Subcutaneous adipose tissue (tissue), 4 donors: Measurements from ENCODE around the gene ODAPH. TPM values are rescaled to one million over a fixed set of nuclear protein-coding genes. Genes with fewer than 3 reads are reported as not detected.

ENCODE experiments used
- CTCF ChIP-seq: fragments of 450-650 bp; IDR thresholded peaks from one replicate; pipeline ENCODE4 v1.5.1; 2016; ENCODE audit warnings: low read depth, mild to moderate bottlenecking, control low read depth, antibody characterized with exemption, moderate library complexity
- total RNA-seq, 4 donors: library from RNA; depleted of rRNA; stranded (reverse); fragments of >200 nt; gene quantifications; one replicate each; pipeline ENCODE4 v1.1.0, GENCODE V29; 2016

ODAPH gene
- total RNA-seq, 4 donors from 2014 or later: not detected

- no peak for TF ChIP-seq CTCF
These were observed 9.6 kb downstream of the ODAPH start for GRCh38 chr4:75565481-75565880.

GRCh38 chr4:75566911-75567310, 11.0 kb downstream of the ODAPH start:
- TF ChIP-seq CTCF: no peak

- no peak for TF ChIP-seq CTCF
These were observed 11.9 kb downstream of the ODAPH start for GRCh38 chr4:75567725-75568124.

GRCh38 chr4:75584067-75584466, 28.2 kb downstream of the ODAPH start:
- no peak for TF ChIP-seq CTCF

- no peak for TF ChIP-seq CTCF
These were observed 37.5 kb downstream of the ODAPH start for GRCh38 chr4:75593393-75593792.

GRCh38 chr4:75596061-75596460, 40.2 kb downstream of the ODAPH start:
- no peak for TF ChIP-seq CTCF

GRCh38 chr4:75598390-75598789, 42.5 kb downstream of the ODAPH start:
- no peak for TF ChIP-seq CTCF
